ENCODE measurements around the gene CYB5B.

CYB5B gene

GRCh38 chr16:69448470-69449193 is 24.2 kb downstream of the CYB5B start:
- DNase-seq, result peak; percentile 29

GRCh38 chr16:69451166-69451565 is 26.7 kb downstream of the CYB5B start:
- no peak for DNase-seq

GRCh38 chr16:69453936-69454335 is 29.5 kb downstream of the CYB5B start:
- no peak for DNase-seq

GRCh38 chr16:69463876-69464275 is 39.5 kb downstream of the CYB5B start:
- DNase-seq, result no peak

- DNase-seq, result no peak
Observed at GRCh38 chr16:69465083-69465721, 40.8 kb downstream of the CYB5B start.

- DNase-seq, result no peak
Observed at GRCh38 chr16:69465881-69466280, 41.5 kb downstream of the CYB5B start.

GRCh38 chr16:69466547-69466946 is 42.1 kb downstream of the CYB5B start:
- no peak for DNase-seq

- no peak for DNase-seq
Observed at GRCh38 chr16:69467080-69467479, 42.7 kb downstream of the CYB5B start.

GRCh38 chr16:69467531-69468204 is 43.2 kb downstream of the CYB5B start:
- DNase-seq, result no peak

- DNase-seq, result no peak
Observed at GRCh38 chr16:69469807-69470561, 45.6 kb downstream of the CYB5B start.

- no peak for DNase-seq
Observed at GRCh38 chr16:69471121-69471520, 46.7 kb downstream of the CYB5B start.

GRCh38 chr16:69474408-69474807 is 50.0 kb downstream of the CYB5B start:
- DNase-seq, result no peak

GRCh38 chr16:69476920-69477443 is 52.6 kb downstream of the CYB5B start:
- peak; percentile 96 for DNase-seq

- no peak for DNase-seq
Observed at GRCh38 chr16:69477546-69477945, 53.1 kb downstream of the CYB5B start.

GRCh38 chr16:69478685-69479084 is 54.3 kb downstream of the CYB5B start:
- DNase-seq, result no peak

- no peak for DNase-seq
Observed at GRCh38 chr16:69479775-69480174, 55.4 kb downstream of the CYB5B start.

GRCh38 chr16:69481901-69482341 is 57.5 kb downstream of the CYB5B start:
- no peak for DNase-seq

GRCh38 chr16:69482410-69482991 is 58.1 kb downstream of the CYB5B start:
- DNase-seq, result no peak

- DNase-seq, result no peak
Observed at GRCh38 chr16:69483611-69484010, 59.2 kb downstream of the CYB5B start.

- DNase-seq, result no peak
Observed at GRCh38 chr16:69485361-69485760, 60.9 kb downstream of the CYB5B start.

- no peak for DNase-seq
Observed at GRCh38 chr16:69485816-69486215, 61.4 kb downstream of the CYB5B start.

GRCh38 chr16:69486272-69486671 is 61.9 kb downstream of the CYB5B start:
- no peak for DNase-seq

GRCh38 chr16:69486724-69487123 is 62.3 kb downstream of the CYB5B start:
- no peak for DNase-seq
